ENCODE results near the gene GZMH.

GRCh38 chr14:24632761-24633160, 23.3 kb upstream of the GZMH start:
- TF ChIP-seq POLR2A (IDR thresholded peaks at IDR 0.05): no peak
- no peak for TF ChIP-seq EP300 (IDR thresholded peaks at IDR 0.05)
